HG02623 (cell line): Measurements from ENCODE around the gene SDC3.

Experiments used
- ATAC-seq: cut with Tn5 transposase; IDR thresholded peaks from one replicate; pipeline ENCODE4 v1.9.1; 2021; ENCODE audit warnings: moderate library complexity; ENCODE audit not compliant: unreplicated experiment

Gene SDC3

GRCh38 chr1:30823969-30824735 lies 84.4 kb downstream of the SDC3 start:
- ATAC-seq: no peak

- no peak for ATAC-seq
Observed at GRCh38 chr1:30823627-30823968, 85.0 kb downstream of the SDC3 start.

GRCh38 chr1:30822966-30823581 lies 85.5 kb downstream of the SDC3 start:
- ATAC-seq: no peak

GRCh38 chr1:30822006-30822405 lies 86.6 kb downstream of the SDC3 start:
- ATAC-seq: no peak

- ATAC-seq: no peak
Observed at GRCh38 chr1:30820299-30820698, 88.3 kb downstream of the SDC3 start.
